ENCODE results near the gene NBAS.

DNA sequence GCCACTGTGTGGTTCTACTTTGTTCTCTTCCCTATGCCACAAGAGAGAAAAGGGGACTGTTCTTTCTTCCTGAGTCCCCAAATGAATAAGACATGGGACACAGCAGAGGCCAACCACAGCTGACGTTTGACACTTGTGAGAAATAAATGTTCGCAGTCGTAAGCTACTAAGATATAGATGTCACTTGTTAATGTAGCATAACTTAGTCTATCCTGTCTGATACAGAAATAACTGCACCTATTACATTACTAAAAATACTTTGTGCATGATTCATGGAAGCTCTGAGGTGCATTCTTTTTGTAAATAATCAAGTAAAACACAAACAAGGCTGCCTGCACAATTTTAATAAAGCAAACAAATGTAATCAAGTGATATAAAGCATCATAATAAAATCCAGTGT lies 148.8 kb downstream of the NBAS start:
- TF ChIP-seq, protein P1, sequence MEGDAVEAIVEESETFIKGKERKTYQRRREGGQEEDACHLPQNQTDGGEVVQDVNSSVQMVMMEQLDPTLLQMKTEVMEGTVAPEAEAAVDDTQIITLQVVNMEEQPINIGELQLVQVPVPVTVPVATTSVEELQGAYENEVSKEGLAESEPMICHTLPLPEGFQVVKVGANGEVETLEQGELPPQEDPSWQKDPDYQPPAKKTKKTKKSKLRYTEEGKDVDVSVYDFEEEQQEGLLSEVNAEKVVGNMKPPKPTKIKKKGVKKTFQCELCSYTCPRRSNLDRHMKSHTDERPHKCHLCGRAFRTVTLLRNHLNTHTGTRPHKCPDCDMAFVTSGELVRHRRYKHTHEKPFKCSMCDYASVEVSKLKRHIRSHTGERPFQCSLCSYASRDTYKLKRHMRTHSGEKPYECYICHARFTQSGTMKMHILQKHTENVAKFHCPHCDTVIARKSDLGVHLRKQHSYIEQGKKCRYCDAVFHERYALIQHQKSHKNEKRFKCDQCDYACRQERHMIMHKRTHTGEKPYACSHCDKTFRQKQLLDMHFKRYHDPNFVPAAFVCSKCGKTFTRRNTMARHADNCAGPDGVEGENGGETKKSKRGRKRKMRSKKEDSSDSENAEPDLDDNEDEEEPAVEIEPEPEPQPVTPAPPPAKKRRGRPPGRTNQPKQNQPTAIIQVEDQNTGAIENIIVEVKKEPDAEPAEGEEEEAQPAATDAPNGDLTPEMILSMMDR (conservative IDR thresholded peaks at IDR 0.05; ENCODE audit: low read length), result no peak
- no peak for TF ChIP-seq EZH2phosphoT487 (IDR thresholded peaks at IDR 0.05; ENCODE audit: borderline replicate concordance, low read depth, low read length)

All from OCI-LY7 (cell line).